GM21737 (cell line): ENCODE measurements around the gene SMTN.

Experiments
- ATAC-seq: cut with Tn5 transposase; IDR thresholded peaks from one replicate; pipeline ENCODE4 v1.9.1; 2021; ENCODE audit warnings: mild to moderate bottlenecking, moderate library complexity; ENCODE audit not compliant: unreplicated experiment

The SMTN gene

GRCh38 chr22:31125521-31126117, 44.5 kb downstream of the SMTN start:
- no peak for ATAC-seq

GRCh38 chr22:31126128-31126868, 45.2 kb downstream of the SMTN start:
- ATAC-seq: no peak

GRCh38 chr22:31126869-31127175, 45.7 kb downstream of the SMTN start:
- ATAC-seq: no peak

GRCh38 chr22:31127181-31127772, 46.2 kb downstream of the SMTN start:
- ATAC-seq: no peak

- no peak for ATAC-seq
These were observed 47.0 kb downstream of the SMTN start for GRCh38 chr22:31128156-31128555.

GRCh38 chr22:31130873-31131272, 49.8 kb downstream of the SMTN start:
- no peak for ATAC-seq

GRCh38 chr22:31133911-31134310, 52.8 kb downstream of the SMTN start:
- ATAC-seq: no peak

- ATAC-seq: no peak
These were observed 53.6 kb downstream of the SMTN start for GRCh38 chr22:31134688-31135087.

- no peak for ATAC-seq
These were observed 54.6 kb downstream of the SMTN start for GRCh38 chr22:31135706-31136105.

GRCh38 chr22:31136155-31136554, 55.0 kb downstream of the SMTN start:
- no peak for ATAC-seq

- no peak for ATAC-seq
These were observed 55.6 kb downstream of the SMTN start for GRCh38 chr22:31136711-31137110.

GRCh38 chr22:31137721-31138120, 56.6 kb downstream of the SMTN start:
- ATAC-seq: no peak

- ATAC-seq: no peak
These were observed 57.0 kb downstream of the SMTN start for GRCh38 chr22:31138126-31138525.

GRCh38 chr22:31139066-31139465, 57.9 kb downstream of the SMTN start:
- no peak for ATAC-seq

GRCh38 chr22:31139866-31140716, 59.0 kb downstream of the SMTN start, which contains the start of gene PLA2G3:
PLA2G3 (minus strand) TSS chr22:31140508; CDS start chr22:31140354, 154 bp downstream.
- ATAC-seq: no peak

GRCh38 chr22:31140746-31141145, 59.6 kb downstream of the SMTN start:
- ATAC-seq: no peak

- ATAC-seq: no peak
These were observed 60.4 kb downstream of the SMTN start for GRCh38 chr22:31141551-31141950.

GRCh38 chr22:31142285-31142684, 61.2 kb downstream of the SMTN start:
- ATAC-seq: no peak

- no peak for ATAC-seq
These were observed 61.9 kb downstream of the SMTN start for GRCh38 chr22:31143038-31143437.

GRCh38 chr22:31143537-31143936, 62.4 kb downstream of the SMTN start:
- no peak for ATAC-seq

GRCh38 chr22:31144223-31144622, 63.1 kb downstream of the SMTN start:
- no peak for ATAC-seq
